Measurements from ENCODE around the gene TNFAIP3.

TNFAIP3 gene

GRCh38 chr6:137917551-137918325 is 50.7 kb downstream of the TNFAIP3 start:
- Histone ChIP-seq H3K4me2 (ENCODE audit: low read length) (no peak overlapping the region), H3K79me2 (ENCODE audit: low read length) (no peaks in the 10 kb centered on the region), H3K27me3 (ENCODE audit: low read depth, low read length) (no peaks in the 10 kb centered on the region), H4K20me1 (ENCODE audit: insufficient read depth, low read length) (no peaks in the 10 kb centered on the region), H3K36me3 (replicated peaks; ENCODE audit: low read depth, low read length) (peaks cover 3% of the 10 kb centered on the region), H3K9me3 (ENCODE audit: insufficient read depth, low read length) (peaks cover 6% of the 10 kb centered on the region; the same call in 1 of the 2 replicates), H2AFZ (ENCODE audit: low read depth, low read length) (no peak overlapping the region), H3K4me3 (ENCODE audit: low read length) (no peak overlapping the region), H3K9ac (ENCODE audit: low read length) (no peak overlapping the region), H3K27ac (ENCODE audit: low read length) (no peak overlapping the region), H3K4me1 (ENCODE audit: low read length) (peaks cover 60% of the 10 kb centered on the region)
- TF ChIP-seq CTCF (IDR thresholded peaks at IDR 0.05; ENCODE audit: low read depth, low read length) (no peak), EZH2phosphoT487 (IDR thresholded peaks at IDR 0.05; ENCODE audit: low read depth) (no peak)

GRCh38 chr6:137919502-137919823 is 52.4 kb downstream of the TNFAIP3 start:
- Histone ChIP-seq H3K79me2 (ENCODE audit: low read length) (no peaks in the 10 kb centered on the region), H2AFZ (ENCODE audit: low read depth, low read length) (no peak overlapping the region), H3K36me3 (replicated peaks; ENCODE audit: low read depth, low read length) (peaks cover under 1% of the 10 kb centered on the region), H4K20me1 (ENCODE audit: insufficient read depth, low read length) (no peaks in the 10 kb centered on the region), H3K4me2 (ENCODE audit: low read length) (peak overlapping the region; percentile 22; the same call in 1 of the 2 replicates), H3K27me3 (ENCODE audit: low read depth, low read length) (no peaks in the 10 kb centered on the region), H3K9me3 (ENCODE audit: insufficient read depth, low read length) (no peaks in the 10 kb centered on the region), H3K4me3 (ENCODE audit: low read length) (no peak overlapping the region), H3K9ac (ENCODE audit: low read length) (no peak overlapping the region), H3K27ac (ENCODE audit: low read length) (peak overlapping the region; percentile 85), H3K4me1 (ENCODE audit: low read length) (peaks cover 73% of the 10 kb centered on the region)
- TF ChIP-seq CTCF (IDR thresholded peaks at IDR 0.05; ENCODE audit: low read depth, low read length) (no peak), EZH2phosphoT487 (IDR thresholded peaks at IDR 0.05; ENCODE audit: low read depth) (no peak)

DNA sequence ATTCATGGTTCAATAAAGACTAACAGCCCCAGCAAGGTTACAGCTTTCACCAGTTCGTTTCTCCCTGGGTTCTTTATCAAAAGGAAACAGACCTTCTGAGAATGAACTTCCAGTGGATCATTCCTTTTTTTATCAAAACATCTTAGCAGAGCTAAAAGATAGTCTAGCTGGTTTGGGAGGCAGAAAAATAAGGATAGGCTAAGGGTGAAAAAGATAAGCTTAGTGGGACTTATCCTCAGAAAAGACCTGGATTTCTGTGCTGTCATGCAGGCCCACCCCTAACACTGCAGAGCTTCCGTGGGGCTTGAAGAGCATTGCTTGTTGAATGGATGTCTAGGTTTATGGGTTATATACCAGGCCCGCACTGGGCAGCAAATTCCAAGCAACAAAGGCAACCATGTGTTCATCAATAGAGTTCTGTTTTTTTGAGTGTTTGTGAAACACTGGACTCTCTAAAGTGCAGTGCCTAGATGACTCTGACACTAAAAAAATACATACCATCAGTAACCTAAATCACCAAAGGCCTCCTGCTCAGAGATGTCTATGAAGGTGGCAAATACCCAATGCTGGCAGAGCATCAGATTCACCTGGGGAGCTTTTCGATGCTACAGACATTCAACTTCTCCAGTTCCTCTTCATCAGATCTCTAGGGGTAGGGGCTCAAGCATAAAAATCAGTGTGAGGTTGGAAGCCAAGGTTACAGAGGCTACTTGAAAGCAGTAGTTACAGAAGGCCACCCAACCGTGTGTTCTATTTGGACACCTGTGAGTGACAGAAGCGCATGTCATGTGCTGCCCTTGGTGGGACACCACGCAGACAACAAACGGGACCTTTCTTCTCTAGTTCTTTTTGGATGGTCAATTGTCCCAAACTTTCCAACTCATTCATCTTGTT is 53.0 kb downstream of the TNFAIP3 start:
- Histone ChIP-seq H3K4me2 (ENCODE audit: low read length) (peak overlapping the region; percentile 22), H3K9ac (ENCODE audit: low read length) (peak overlapping the region; percentile 33; the same call in 1 of the 2 replicates), H3K4me1 (ENCODE audit: low read length) (peaks cover 73% of the 10 kb centered on the region), H3K27me3 (ENCODE audit: low read depth, low read length) (no peaks in the 10 kb centered on the region), H3K27ac (ENCODE audit: low read length) (peak overlapping the region; percentile 85), H3K36me3 (replicated peaks; ENCODE audit: low read depth, low read length) (no peaks in the 10 kb centered on the region), H4K20me1 (ENCODE audit: insufficient read depth, low read length) (no peaks in the 10 kb centered on the region), H3K79me2 (ENCODE audit: low read length) (no peaks in the 10 kb centered on the region), H3K9me3 (ENCODE audit: insufficient read depth, low read length) (no peaks in the 10 kb centered on the region), H2AFZ (ENCODE audit: low read depth, low read length) (peak overlapping the region; percentile 62; the same call in 1 of the 2 replicates), H3K4me3 (ENCODE audit: low read length) (no peak overlapping the region)
- TF ChIP-seq CTCF (IDR thresholded peaks at IDR 0.05; ENCODE audit: low read depth, low read length) (no peak), EZH2phosphoT487 (IDR thresholded peaks at IDR 0.05; ENCODE audit: low read depth) (no peak)

DNA sequence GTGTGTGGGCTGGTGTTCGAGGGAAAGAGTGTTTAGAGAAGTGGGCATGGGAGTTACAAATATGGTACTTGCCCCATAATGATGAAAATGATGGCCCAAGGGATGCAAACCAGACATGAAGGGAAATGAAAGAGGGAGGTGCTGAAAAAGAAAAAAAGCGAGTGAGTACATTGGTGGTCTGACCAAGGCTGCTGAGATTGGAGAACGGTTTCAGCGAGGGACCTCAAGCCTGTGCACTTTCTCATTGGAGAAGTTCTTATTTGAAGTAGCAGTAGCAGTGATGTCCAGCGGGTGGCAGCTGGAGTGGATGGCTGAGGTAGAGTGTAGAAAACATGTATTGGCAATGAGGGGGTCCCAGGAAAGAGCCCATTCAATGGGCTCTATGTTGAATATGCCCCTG is 54.8 kb downstream of the TNFAIP3 start:
- peak overlapping the region; percentile 54 for H3K4me2 ChIP-seq (ENCODE audit: low read length)
- H3K4me1 ChIP-seq (ENCODE audit: low read length): peaks cover 85% of the 10 kb centered on the region
- peak overlapping the region; percentile 85 for H3K27ac ChIP-seq (ENCODE audit: low read length)
- H3K27me3 ChIP-seq (ENCODE audit: low read depth, low read length): no peaks in the 10 kb centered on the region
- no peak overlapping the region for H2AFZ ChIP-seq (ENCODE audit: low read depth, low read length)
- H3K36me3 ChIP-seq (replicated peaks; ENCODE audit: low read depth, low read length): no peaks in the 10 kb centered on the region
- H3K9me3 ChIP-seq (ENCODE audit: insufficient read depth, low read length): no peaks in the 10 kb centered on the region
- no peaks in the 10 kb centered on the region for H3K79me2 ChIP-seq (ENCODE audit: low read length)
- H3K4me3 ChIP-seq (ENCODE audit: low read length): peak overlapping the region; percentile 21
- TF ChIP-seq EZH2phosphoT487 (IDR thresholded peaks at IDR 0.05; ENCODE audit: low read depth) (no peak), CTCF (IDR thresholded peaks at IDR 0.05; ENCODE audit: low read depth, low read length) (peak; percentile 31; the same call in 1 of the 2 replicates)
- peak overlapping the region; percentile 44; the same call in 1 of the 2 replicates for H3K9ac ChIP-seq (ENCODE audit: low read length)
- no peaks in the 10 kb centered on the region for H4K20me1 ChIP-seq (ENCODE audit: insufficient read depth, low read length)
